ENCODE results near the gene AGBL2.
"Not testable (repeated sequence)": the region's sequence is repeated elsewhere in the genome, so short reads cannot be mapped to it uniquely, and the experiment has no call there.

Gene AGBL2

DNA sequence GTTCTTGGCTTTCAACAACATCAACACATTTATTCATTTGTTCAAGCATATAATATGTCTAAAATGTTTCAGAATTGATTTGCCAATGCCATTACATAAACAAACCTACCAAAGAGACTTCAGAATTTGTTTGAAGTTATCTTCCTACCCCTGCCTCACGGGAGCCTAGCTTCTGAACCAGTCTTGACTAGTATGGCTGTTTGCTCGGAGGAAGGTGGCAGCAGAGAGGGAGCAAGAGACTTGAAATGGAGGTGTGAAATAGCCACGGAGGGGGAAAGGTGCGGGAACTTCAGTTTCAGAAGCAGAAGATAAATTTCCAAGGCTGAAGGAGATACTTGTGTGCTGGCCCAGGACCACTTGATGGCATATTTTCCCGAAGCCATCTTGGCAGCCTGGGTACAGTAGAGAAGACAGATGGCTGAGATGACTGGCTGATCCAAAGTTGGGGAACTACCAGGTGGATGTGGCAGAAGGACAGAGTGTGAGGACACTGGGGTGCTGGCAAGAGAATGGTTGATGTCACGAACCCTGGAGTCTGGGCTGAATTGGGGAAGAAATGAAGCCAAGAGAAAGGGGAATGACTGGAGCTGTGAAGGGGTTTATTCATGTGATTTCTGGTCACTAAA, 58.8 kb downstream of the AGBL2 start:
- Histone ChIP-seq H3K27ac (no peak overlapping the region), H3K4me3 (no peak overlapping the region), H3K36me3 (ENCODE audit: insufficient read depth, low read length) (no peaks in the 10 kb centered on the region), H3K9ac (ENCODE audit: insufficient read length) (no peak overlapping the region), H3K9me3 (ENCODE audit: low read depth, low read length) (no peaks in the 10 kb centered on the region)
- no peak for DNase-seq (ENCODE audit: low read depth, low spot score)
- TF ChIP-seq FOXP2 (optimal IDR thresholded peaks at IDR 0.05; ENCODE audit: control extremely low read depth, extremely low read length, insufficient read depth): no peak
- TF ChIP-seq POLR2AphosphoS5 (IDR thresholded peaks at IDR 0.05; ENCODE audit: borderline replicate concordance, low read depth, low read length): no peak
- no peak for TF ChIP-seq EZH2 (IDR thresholded peaks at IDR 0.05)

DNA sequence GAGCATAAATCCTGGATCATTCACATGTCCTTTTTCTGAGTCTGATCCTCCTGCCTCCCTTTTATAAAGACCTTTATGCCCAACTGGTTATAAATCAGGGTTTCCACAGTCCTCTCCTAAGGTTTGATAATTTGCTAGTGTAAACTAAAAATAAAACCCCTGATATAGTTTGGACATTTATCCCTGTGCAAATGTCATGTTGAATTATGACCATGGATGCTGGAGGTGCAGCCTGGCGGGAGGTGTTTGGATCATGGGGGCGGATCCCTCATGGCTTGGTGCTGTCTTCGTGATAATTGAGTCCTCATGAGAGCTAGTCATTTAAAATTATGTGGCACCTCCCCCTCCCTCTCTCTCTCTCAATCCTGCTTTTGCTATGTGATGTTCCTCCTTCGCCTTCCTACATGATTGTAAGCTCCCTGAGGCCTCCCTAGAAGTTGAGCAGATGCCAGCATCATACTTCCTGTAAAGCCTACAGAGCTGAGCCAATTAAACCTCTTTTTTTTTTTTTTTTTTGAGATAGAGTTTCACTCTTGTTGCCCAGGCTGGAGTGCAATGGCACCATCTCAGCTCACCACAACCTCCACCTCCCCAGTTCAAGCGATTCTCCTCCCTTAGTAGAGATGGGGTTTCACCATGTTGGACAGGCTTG, 63.2 kb downstream of the AGBL2 start:
- H3K27ac ChIP-seq: no peak overlapping the region
- no peaks in the 10 kb centered on the region for H3K9me3 ChIP-seq (ENCODE audit: low read depth, low read length)
- no peak for TF ChIP-seq POLR2AphosphoS5 (IDR thresholded peaks at IDR 0.05; ENCODE audit: borderline replicate concordance, low read depth, low read length)
- no peak for TF ChIP-seq EZH2 (IDR thresholded peaks at IDR 0.05)
- TF ChIP-seq FOXP2 (optimal IDR thresholded peaks at IDR 0.05; ENCODE audit: control extremely low read depth, extremely low read length, insufficient read depth): no peak
- H3K4me3 ChIP-seq: no peak overlapping the region
- no peaks in the 10 kb centered on the region for H3K36me3 ChIP-seq (ENCODE audit: insufficient read depth, low read length)
- H3K9ac ChIP-seq (ENCODE audit: insufficient read length): no peak overlapping the region
- no peak for DNase-seq (ENCODE audit: low read depth, low spot score)

DNA sequence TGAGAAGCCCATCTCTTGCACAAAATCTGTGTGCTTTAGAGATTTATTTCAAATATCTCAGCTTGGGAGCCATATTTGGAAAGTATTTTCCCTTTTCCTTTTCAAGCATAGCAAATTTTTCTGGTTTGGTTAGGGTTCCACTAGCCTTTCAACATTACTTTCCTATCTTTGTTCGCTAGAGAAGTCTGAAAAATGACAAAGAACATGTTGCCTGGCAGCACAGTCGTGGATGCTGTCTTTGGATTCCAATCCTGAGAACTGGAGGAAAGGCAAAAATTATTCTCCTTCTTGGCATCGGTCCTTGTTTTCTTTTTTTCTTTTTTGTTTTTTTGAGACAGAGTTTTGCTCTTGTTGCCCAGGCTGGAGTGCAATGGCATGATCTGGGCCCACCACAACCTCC, 65.9 kb downstream of the AGBL2 start:
- Histone ChIP-seq H3K9ac (ENCODE audit: insufficient read length) (no peak overlapping the region), H3K27ac (no peak overlapping the region), H3K36me3 (ENCODE audit: insufficient read depth, low read length) (no peaks in the 10 kb centered on the region), H3K4me3 (no peak overlapping the region), H3K9me3 (ENCODE audit: low read depth, low read length) (no peaks in the 10 kb centered on the region)
- no peak for TF ChIP-seq FOXP2 (optimal IDR thresholded peaks at IDR 0.05; ENCODE audit: control extremely low read depth, extremely low read length, insufficient read depth)
- no peak for TF ChIP-seq POLR2AphosphoS5 (IDR thresholded peaks at IDR 0.05; ENCODE audit: borderline replicate concordance, low read depth, low read length)
- TF ChIP-seq EZH2 (IDR thresholded peaks at IDR 0.05): no peak
- no peak for DNase-seq (ENCODE audit: low read depth, low spot score)

DNA sequence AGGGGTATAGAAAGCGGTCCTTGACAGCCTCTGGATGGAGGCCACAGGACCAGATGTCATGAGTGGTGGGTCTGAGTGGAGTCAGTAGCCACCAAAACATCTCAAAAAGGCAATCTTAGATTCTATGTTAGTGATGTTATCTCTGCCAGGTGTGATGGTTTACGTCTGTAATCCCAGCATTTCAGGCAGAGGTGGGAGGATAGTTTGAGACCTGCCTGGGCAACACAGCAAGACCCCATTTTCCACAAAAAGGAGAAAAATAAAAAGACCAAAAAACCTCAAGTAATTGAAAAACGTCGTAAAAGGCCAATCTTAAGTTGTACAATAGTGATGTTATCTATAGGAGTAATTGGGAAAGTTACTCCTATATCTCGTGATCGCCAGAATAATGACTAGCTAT, 69.2 kb downstream of the AGBL2 start:
- Histone ChIP-seq H3K4me3 (no peak overlapping the region), H3K9ac (ENCODE audit: insufficient read length) (no peak overlapping the region), H3K9me3 (ENCODE audit: low read depth, low read length) (no peaks in the 10 kb centered on the region), H3K36me3 (ENCODE audit: insufficient read depth, low read length) (no peaks in the 10 kb centered on the region), H3K27ac (no peak overlapping the region)
- DNase-seq (ENCODE audit: low read depth, low spot score): no peak
- TF ChIP-seq POLR2AphosphoS5 (IDR thresholded peaks at IDR 0.05; ENCODE audit: borderline replicate concordance, low read depth, low read length): no peak
- TF ChIP-seq EZH2 (IDR thresholded peaks at IDR 0.05): no peak
- TF ChIP-seq FOXP2 (optimal IDR thresholded peaks at IDR 0.05; ENCODE audit: control extremely low read depth, extremely low read length, insufficient read depth): no peak

DNA sequence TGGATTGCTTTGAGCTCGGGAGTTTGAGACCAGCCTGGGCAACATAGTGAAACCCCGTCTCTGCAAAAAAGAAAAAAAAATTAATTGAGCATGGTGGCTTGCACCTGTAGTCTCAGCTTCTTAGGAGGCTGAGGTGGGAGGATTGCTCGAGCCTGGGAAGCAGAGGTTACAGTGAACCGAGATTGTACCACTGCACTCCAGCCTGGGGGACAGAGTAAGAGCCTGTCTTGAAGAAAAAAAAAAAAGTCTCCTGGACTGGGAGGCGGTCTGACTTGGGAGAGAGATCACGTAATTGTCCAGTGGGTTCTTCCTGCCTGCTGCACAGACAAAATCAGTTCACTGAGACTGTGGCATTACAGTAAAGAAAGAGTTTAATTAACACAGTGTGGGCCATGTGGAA, 69.7 kb downstream of the AGBL2 start:
- no peaks in the 10 kb centered on the region for H3K9me3 ChIP-seq (ENCODE audit: low read depth, low read length)
- no peak overlapping the region for H3K27ac ChIP-seq
- H3K9ac ChIP-seq (ENCODE audit: insufficient read length): no peak overlapping the region
- H3K36me3 ChIP-seq (ENCODE audit: insufficient read depth, low read length): no peaks in the 10 kb centered on the region
- DNase-seq (ENCODE audit: low read depth, low spot score): no peak
- TF ChIP-seq EZH2 (IDR thresholded peaks at IDR 0.05) (no peak), POLR2AphosphoS5 (IDR thresholded peaks at IDR 0.05; ENCODE audit: borderline replicate concordance, low read depth, low read length) (no peak), FOXP2 (optimal IDR thresholded peaks at IDR 0.05; ENCODE audit: control extremely low read depth, extremely low read length, insufficient read depth) (no peak)
- no peak overlapping the region for H3K4me3 ChIP-seq

DNA sequence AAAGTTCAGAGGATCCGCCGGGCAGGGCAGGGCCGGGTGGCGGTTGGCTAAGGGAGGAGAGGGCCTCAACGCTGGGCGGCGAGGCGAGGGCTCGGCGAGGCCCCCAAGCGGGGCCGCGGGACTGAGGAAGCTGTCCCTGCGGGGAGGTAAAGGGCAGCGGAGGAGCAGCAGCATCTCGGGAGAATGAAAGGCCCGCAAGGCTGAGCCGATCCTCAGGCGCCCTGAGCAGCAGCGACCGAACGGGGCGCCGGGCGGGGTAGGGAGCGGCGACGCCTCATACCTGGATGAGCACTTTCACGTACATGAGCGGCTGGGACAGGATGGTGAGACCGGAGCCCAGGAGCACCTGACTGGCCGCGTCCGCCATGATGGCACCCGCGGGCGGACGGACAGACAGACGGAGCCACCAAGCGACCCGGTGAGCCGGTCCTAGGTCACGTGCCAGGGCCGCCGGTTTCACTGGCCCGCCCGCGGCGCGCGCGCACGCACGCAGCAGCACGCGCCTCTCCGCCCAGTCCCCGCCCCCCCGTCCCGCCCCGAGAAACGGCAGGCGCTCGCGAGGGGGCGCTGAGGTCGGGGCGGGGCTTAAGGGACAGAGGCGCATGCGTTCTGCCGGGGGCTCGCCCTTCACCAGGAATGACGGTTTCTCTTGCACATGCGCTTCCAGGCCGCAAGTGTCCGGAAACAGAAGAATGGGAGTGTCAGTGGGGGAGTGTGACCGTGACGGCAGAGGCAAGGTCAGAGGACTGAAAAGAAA, 72.9 kb downstream of the AGBL2 start, which contains the start of gene MTCH2:
TSS of gene MTCH2 (minus strand) at position 461 of the 757 bp plus-strand sequence. CDS start at position 367, 94 bp downstream.
- Histone ChIP-seq H3K9ac (ENCODE audit: insufficient read length) (peak within 1 kb of the TSS; percentile 98), H3K27ac (peak within 1 kb of the TSS; percentile 94), H3K9me3 (ENCODE audit: low read depth, low read length) (no peaks in the 10 kb centered on the region), H3K36me3 (ENCODE audit: insufficient read depth, low read length) (peaks cover 20% of the 10 kb centered on the region), H3K4me3 (peak within 1 kb of the TSS; percentile 99)
- no peak for TF ChIP-seq EZH2 (IDR thresholded peaks at IDR 0.05)
- TF ChIP-seq POLR2AphosphoS5 (IDR thresholded peaks at IDR 0.05; ENCODE audit: borderline replicate concordance, low read depth, low read length): peak; percentile 90; the same call in 1 of the 2 replicates
- TF ChIP-seq FOXP2 (optimal IDR thresholded peaks at IDR 0.05; ENCODE audit: control extremely low read depth, extremely low read length, insufficient read depth): peak; percentile 27
- peak; percentile 85 for DNase-seq (ENCODE audit: low read depth, low spot score)

DNA sequence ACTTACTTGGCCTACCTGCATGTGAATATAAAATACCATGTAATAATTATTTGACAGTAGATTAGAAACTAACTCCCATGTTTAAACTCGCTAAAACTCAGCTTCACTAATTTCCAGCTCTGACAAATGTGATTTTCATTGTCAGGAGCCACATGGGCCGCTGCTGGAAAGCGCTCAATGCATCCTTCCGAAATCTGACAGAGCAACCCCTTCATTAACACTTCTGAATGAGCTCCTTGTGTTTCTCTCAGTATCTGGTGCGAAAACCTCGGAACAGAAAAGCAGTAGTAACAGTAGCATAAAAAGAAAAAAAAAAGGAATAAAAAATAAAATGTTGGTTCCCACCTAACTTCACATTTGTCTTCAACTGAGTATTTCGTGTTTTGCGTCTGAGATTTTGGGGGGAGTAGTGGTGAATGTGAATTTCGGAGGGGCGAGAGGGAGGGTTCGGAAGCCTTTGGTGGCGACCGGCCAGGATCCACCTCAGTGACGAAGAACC, 73.5 kb downstream of the AGBL2 start:
- H3K9me3 ChIP-seq (ENCODE audit: low read depth, low read length): no peaks in the 10 kb centered on the region
- peak overlapping the region; percentile 70 for H3K27ac ChIP-seq
- H3K4me3 ChIP-seq: peak overlapping the region; percentile 99
- no peak for TF ChIP-seq EZH2 (IDR thresholded peaks at IDR 0.05)
- TF ChIP-seq FOXP2 (optimal IDR thresholded peaks at IDR 0.05; ENCODE audit: control extremely low read depth, extremely low read length, insufficient read depth): no peak
- no peak for TF ChIP-seq POLR2AphosphoS5 (IDR thresholded peaks at IDR 0.05; ENCODE audit: borderline replicate concordance, low read depth, low read length)
- peak overlapping the region; percentile 98 for H3K9ac ChIP-seq (ENCODE audit: insufficient read length)
- peaks cover 20% of the 10 kb centered on the region for H3K36me3 ChIP-seq (ENCODE audit: insufficient read depth, low read length)
- no peak for DNase-seq (ENCODE audit: low read depth, low spot score)

DNA sequence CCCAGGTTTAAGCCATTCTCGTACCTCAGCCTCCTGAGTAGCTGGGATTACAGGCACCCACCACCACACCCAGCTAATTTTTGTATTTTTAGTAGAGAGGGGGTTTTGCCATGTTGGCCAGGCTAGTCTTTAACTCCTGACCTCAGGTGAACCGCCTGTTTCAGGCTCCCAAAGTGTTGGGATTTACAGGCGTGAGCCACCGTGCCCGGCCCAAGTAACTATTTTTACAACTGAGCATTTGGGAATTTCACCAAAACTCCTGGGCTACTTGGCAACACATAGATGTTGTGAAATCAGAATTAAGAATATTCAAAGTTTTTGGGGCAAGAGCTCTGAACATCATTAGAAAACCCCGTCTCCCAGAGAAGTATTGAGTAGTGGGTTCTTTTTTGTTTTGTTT, 74.7 kb downstream of the AGBL2 start:
- H3K36me3 ChIP-seq (ENCODE audit: insufficient read depth, low read length): peaks cover 26% of the 10 kb centered on the region
- H3K9me3 ChIP-seq (ENCODE audit: low read depth, low read length); H3K4me3 ChIP-seq; H3K27ac ChIP-seq; DNase-seq (ENCODE audit: low read depth, low spot score); H3K9ac ChIP-seq (ENCODE audit: insufficient read length): not testable (repeated sequence)

DNA sequence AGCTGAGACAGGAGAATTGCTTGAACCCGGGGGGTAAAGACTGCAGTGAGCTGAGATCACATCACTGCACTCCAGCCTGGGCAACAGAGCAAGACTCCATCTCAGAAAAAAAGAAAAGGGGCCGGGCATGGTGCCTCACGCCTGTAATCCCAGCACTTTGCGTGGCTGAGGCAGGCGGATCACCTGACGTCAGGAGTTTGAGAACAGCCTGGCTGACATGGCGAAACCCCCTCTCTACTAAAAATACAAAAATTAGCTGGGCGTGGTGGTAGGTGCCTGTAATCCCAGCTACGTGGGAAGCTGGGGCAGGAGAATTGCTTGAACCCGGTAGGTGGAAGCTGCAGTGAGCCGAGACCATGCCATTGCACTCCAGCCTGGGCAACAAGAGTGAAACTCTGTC, 78.8 kb downstream of the AGBL2 start:
- H3K27ac ChIP-seq; H3K4me3 ChIP-seq; H3K9me3 ChIP-seq (ENCODE audit: low read depth, low read length); H3K9ac ChIP-seq (ENCODE audit: insufficient read length); DNase-seq (ENCODE audit: low read depth, low spot score): not testable (repeated sequence)
- peaks cover 52% of the 10 kb centered on the region for H3K36me3 ChIP-seq (ENCODE audit: insufficient read depth, low read length)
